BE2C (cell line): Measurements from ENCODE around the gene REPS2.
"Not testable (repeated sequence)": the region's sequence is repeated elsewhere in the genome, so short reads cannot be mapped to it uniquely, and the experiment has no call there.

ENCODE experiments used
- DNase-seq: peaks from one replicate; pipeline ENCODE4 v3.0.0-alpha.2; 2020
- H3K27me3 ChIP-seq: fragments of 250-450 bp; sonication (Bioruptor Pico); 2 replicates; pipeline ENCODE4 v1.5.1; 2020; ENCODE audit warnings: mild to moderate bottlenecking
- H3K36me3 ChIP-seq: fragments of 250-450 bp; sonication (Bioruptor Pico); 2 replicates; pipeline ENCODE4 v1.5.1; 2020; ENCODE audit warnings: mild to moderate bottlenecking
- H3K4me1 ChIP-seq: fragments of 250-450 bp; sonication (Bioruptor Pico); 2 replicates; pipeline ENCODE4 v1.5.1; 2020
- H3K4me3 ChIP-seq: 2 replicates; pipeline ENCODE4 v1.5.1; 2011; ENCODE audit warnings: low read depth, low read length
- H3K9me3 ChIP-seq: fragments of 250-450 bp; sonication (Bioruptor Pico); 2 replicates; pipeline ENCODE4 v1.5.1; 2020
- TF ChIP-seq, protein P1 (sequence below): IDR thresholded peaks from 2 replicates; pipeline ENCODE4 v1.5.1; 2012; ENCODE audit warnings: mild to moderate bottlenecking, low read depth, low read length

REPS2 gene

DNA sequence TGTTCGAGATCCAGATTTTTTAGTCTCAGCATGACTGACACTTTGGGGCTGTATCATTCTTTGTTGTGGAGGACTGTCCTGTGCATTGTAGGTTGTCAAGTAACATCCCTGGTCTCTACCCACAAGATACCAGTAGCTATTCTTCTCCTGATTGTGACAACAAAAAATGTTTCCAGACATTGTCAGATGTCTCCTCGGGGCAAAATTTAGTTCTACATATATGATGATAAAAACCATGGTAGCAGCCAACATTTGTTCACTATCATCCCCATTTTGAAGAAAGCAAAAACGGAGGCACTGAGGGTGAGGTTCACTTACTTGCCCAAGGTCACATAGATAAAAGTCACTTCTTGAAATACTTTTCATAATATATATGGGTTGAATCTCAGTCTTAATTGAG is 11.3 kb downstream of the REPS2 start:
- H3K9me3 ChIP-seq = no peaks in the 10 kb centered on the region
- no peaks in the 10 kb centered on the region for H3K4me1 ChIP-seq

DNA sequence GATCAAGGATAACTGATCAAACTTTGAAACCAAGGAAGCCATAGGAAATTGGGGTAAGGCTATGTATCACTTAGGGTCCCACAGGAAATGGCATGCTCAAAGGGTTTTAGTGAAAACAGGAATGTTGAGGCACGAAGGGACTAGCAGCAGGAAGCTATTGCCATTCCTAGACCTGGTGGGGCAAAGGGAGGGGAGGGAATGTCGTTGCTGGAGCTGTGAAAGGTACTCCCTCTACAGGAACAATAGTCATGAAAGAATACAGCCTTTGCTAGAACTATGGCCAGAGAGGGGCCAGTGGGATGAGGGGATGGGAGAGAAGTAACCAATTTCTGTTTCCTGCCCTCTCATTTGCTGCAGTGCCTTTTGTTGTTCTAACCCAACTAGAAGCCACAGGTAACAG is 11.9 kb downstream of the REPS2 start:
- no peaks in the 10 kb centered on the region for H3K27me3 ChIP-seq
- TF ChIP-seq, protein P1, sequence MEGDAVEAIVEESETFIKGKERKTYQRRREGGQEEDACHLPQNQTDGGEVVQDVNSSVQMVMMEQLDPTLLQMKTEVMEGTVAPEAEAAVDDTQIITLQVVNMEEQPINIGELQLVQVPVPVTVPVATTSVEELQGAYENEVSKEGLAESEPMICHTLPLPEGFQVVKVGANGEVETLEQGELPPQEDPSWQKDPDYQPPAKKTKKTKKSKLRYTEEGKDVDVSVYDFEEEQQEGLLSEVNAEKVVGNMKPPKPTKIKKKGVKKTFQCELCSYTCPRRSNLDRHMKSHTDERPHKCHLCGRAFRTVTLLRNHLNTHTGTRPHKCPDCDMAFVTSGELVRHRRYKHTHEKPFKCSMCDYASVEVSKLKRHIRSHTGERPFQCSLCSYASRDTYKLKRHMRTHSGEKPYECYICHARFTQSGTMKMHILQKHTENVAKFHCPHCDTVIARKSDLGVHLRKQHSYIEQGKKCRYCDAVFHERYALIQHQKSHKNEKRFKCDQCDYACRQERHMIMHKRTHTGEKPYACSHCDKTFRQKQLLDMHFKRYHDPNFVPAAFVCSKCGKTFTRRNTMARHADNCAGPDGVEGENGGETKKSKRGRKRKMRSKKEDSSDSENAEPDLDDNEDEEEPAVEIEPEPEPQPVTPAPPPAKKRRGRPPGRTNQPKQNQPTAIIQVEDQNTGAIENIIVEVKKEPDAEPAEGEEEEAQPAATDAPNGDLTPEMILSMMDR = no peak
- DNase-seq = no peak
- H3K36me3 ChIP-seq = no peaks in the 10 kb centered on the region
- no peak overlapping the region for H3K4me3 ChIP-seq
- no peaks in the 10 kb centered on the region for H3K4me1 ChIP-seq
- H3K9me3 ChIP-seq = no peaks in the 10 kb centered on the region

More for the DNA sequence above, 11.3 kb downstream of the REPS2 start:
- no peaks in the 10 kb centered on the region for H3K27me3 ChIP-seq
- TF ChIP-seq, protein P1 = no peak
- no peak overlapping the region for H3K4me3 ChIP-seq
- no peak for DNase-seq
- H3K36me3 ChIP-seq = no peaks in the 10 kb centered on the region

DNA sequence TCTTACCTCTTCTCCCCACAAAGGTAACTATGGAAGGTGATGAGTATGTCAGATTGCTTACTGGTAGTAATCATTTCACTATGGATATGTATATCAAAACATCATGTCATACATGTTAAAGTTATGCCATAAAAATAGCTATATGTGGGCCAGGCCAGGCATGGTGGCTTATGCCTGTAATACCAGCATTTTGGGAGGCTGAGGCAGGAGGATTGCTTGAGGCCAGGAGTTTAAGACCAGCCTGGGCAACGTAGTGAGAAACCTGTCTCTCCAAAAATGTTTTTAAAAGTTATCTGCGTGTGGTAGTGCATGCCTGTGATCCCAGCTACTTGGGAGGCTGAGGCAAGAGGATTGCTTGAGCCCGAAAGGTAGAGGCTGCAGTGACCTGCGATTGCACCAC is 16.2 kb downstream of the REPS2 start:
- not testable (repeated sequence) for H3K4me3 ChIP-seq, H3K4me1 ChIP-seq, DNase-seq, H3K36me3 ChIP-seq, H3K27me3 ChIP-seq, H3K9me3 ChIP-seq

DNA sequence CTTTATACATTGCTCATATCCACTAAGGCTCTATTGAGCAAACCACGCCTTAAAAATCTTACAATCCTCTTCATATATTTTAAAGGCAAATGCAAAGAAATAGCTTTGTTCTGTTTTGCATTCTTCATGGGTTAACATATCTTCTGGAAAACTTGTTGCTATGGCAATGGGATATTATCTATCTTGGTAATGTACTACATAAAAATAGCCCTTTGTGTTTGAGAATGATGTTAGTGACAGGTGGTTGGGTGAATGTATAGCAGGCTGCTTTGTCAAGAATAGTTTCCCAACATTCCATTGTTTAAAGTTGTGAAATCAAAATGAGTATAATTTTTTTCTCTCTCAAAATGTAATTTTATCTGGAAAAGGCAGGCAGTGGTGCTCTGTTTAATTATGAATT is 16.8 kb downstream of the REPS2 start:
- Histone ChIP-seq H3K9me3 (no peaks in the 10 kb centered on the region), H3K27me3 (no peaks in the 10 kb centered on the region), H3K36me3 (no peaks in the 10 kb centered on the region), H3K4me3 (no peak overlapping the region), H3K4me1 (no peaks in the 10 kb centered on the region)
- no peak for DNase-seq
- TF ChIP-seq, protein P1 = no peak

DNA sequence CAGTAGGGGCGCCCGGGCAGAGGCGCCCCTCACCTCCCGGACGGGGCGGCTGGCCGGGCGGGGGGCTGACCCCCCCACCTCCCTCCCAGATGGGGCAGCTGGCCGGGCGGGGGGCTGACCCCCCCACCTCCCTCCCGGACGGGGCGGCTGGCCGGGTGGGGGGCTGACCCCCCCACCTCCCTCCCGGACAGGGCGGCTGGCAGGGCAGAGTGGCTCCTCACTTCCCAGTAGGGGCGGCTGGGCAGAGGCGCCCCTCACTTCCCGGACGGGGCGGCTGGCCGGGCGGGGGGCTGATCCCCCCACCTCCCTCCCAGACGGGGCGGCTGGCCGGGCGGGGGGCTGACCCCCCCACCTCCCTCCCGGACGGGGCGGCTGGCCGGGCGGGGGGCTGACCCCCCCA is 18.5 kb downstream of the REPS2 start:
- H3K36me3 ChIP-seq, H3K4me1 ChIP-seq, H3K9me3 ChIP-seq, H3K4me3 ChIP-seq, H3K27me3 ChIP-seq, DNase-seq: not testable (repeated sequence)

DNA sequence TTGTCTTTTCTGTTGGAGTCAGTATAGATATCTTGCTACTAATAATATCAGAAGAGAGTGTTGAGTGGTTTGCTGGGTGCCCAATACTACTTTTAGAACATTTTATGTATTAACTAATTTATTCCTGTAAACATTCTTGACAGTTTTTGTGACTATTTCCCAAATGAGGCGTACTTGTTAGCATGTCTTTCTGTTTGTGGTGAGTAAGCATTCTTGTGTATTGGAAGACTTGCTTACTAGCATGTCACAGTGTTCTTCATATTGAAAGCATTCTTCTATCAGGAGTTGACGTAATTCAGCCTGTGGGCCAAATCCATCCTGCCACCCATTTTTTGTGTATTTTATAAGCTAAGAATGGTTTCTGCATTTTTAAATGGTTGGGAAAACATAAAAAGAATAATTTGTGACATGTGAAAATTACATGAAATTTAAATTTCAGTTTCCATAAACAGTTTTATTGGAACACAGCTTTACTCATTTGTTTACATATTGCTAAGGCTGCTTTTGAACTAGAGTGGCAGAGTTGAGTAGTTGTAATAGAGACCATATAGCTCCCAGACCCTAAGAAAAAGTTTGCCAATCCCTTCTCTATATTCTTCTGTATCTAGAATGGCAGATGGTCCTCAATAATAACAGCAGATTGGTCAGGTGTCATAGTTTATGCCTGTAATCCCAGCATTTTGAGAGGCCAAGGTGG is 20.4 kb downstream of the REPS2 start:
- H3K4me1 ChIP-seq = no peaks in the 10 kb centered on the region
- H3K4me3 ChIP-seq = no peak overlapping the region
- DNase-seq = no peak
- H3K9me3 ChIP-seq = no peaks in the 10 kb centered on the region
- TF ChIP-seq, protein P1 = no peak
- H3K36me3 ChIP-seq = no peaks in the 10 kb centered on the region
- H3K27me3 ChIP-seq = no peaks in the 10 kb centered on the region

DNA sequence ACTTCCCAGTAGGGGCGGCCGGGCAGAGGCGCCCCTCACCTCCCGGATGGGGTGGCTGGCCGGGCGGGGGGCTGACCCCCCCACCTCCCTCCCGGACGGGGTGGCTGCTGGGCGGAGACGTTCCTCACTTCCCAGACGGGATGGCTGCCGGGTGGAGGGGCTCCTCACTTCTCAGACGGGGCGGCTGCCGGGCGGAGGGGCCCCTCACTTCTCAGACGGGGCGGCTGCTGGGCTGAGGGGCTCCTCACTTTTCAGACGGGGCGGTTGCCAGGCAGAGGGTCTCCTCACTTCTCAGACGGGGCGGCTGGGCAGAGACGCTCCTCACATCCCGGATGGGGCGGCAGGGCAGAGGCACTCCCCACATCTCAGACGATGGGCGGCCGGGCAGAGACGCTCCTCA is 22.3 kb downstream of the REPS2 start:
- not testable (repeated sequence) for H3K4me3 ChIP-seq, H3K9me3 ChIP-seq, H3K4me1 ChIP-seq, H3K27me3 ChIP-seq, H3K36me3 ChIP-seq, DNase-seq

DNA sequence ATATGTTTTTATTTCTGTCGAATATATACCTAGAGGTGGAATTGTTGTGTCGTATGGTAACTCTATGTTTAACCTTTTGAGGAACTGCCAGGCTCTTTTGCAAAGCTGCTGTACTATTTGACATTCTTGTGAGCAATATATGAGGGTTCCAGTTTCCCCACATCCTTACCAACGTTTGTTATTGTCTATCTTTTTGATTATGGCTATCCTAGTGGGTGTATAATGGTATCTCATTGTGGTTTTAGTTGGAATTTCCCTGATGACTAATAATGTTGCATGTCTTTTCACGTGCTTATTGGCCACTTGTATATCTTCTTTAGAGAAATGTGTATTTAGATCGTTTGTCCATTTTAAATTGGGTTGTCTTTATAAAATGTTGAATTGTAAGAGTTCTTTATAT is 24.5 kb downstream of the REPS2 start:
- Histone ChIP-seq H3K9me3 (no peaks in the 10 kb centered on the region), H3K4me1 (no peaks in the 10 kb centered on the region), H3K36me3 (no peaks in the 10 kb centered on the region), H3K4me3 (no peak overlapping the region), H3K27me3 (no peaks in the 10 kb centered on the region)
- no peak for DNase-seq
- TF ChIP-seq, protein P1 = no peak
